K562 (cell line): ENCODE measurements around the gene FBN1.

ENCODE experiments used
- GATAD2B ChIP-seq: fragments of 450-650 bp; IDR thresholded peaks from 2 replicates; pipeline ENCODE4 v1.6.1; 2017; ENCODE audit warnings: mild to moderate bottlenecking, borderline replicate concordance
- SPI1 ChIP-seq: IDR thresholded peaks from 2 replicates; pipeline ENCODE4 v1.6.1; 2011; ENCODE audit warnings: low read depth, low read length, control low read depth, borderline replicate concordance
- TF ChIP-seq, protein P1 (sequence below), 3 experiments: IDR thresholded peaks in 2 of 3; conservative IDR thresholded peaks in 1 of 3; 2 replicates each; pipeline ENCODE4 v1.5.1; 2011 to 2012; ENCODE audit warnings: low read length in 3 of 3, mild to moderate bottlenecking in 3 of 3, control low read depth in 2 of 3, improper control_type of control experiment in 1 of 3, inconsistent platforms in 1 of 3, low read depth in 1 of 3, mixed read lengths in 1 of 3, moderate library complexity in 1 of 3; ENCODE audit not compliant: insufficient read depth in 2 of 3

DNA sequence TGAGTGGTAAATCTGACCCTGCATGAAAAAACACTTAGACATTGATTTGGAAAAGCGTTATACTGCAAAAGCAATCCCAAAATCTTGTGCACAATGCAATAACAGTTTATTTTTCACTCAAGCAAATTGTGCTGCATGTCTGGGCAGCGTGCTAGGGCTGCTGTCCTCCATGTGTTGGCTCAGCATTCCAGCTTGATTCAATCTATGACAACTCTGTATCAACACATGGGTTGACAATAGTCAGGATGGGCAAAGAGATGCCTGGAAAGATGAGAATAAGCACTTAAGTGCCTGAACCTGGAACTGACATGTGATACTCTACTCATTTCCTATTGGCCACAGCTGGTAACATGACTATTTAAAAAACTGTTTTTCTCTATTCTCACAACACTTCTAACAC, 262.5 kb downstream of the FBN1 start:
- TF ChIP-seq SPI1 (no peak), GATAD2B (no peak)
- TF ChIP-seq, protein P1, sequence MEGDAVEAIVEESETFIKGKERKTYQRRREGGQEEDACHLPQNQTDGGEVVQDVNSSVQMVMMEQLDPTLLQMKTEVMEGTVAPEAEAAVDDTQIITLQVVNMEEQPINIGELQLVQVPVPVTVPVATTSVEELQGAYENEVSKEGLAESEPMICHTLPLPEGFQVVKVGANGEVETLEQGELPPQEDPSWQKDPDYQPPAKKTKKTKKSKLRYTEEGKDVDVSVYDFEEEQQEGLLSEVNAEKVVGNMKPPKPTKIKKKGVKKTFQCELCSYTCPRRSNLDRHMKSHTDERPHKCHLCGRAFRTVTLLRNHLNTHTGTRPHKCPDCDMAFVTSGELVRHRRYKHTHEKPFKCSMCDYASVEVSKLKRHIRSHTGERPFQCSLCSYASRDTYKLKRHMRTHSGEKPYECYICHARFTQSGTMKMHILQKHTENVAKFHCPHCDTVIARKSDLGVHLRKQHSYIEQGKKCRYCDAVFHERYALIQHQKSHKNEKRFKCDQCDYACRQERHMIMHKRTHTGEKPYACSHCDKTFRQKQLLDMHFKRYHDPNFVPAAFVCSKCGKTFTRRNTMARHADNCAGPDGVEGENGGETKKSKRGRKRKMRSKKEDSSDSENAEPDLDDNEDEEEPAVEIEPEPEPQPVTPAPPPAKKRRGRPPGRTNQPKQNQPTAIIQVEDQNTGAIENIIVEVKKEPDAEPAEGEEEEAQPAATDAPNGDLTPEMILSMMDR (IDR thresholded peaks at IDR 0.05 in 2 of 3, conservative IDR thresholded peaks at IDR 0.05 in 1 of 3; ENCODE audit: insufficient read depth in 2 of 3, low read depth in 1 of 3, low read length in 3 of 3): no peak
